Measurements from ENCODE around the gene EXO5. TPM values are rescaled to one million over a fixed set of nuclear protein-coding genes. Genes with fewer than 3 reads are reported as not detected.

The EXO5 gene
- polyA plus RNA-seq, 1 donor from 2014 or later = 14.1 TPM

- Histone ChIP-seq H3K27me3 (ENCODE audit: insufficient read depth, low read depth, low read length) (no peaks in the 10 kb centered on the region), H3F3A (ENCODE audit: insufficient read depth, low read length, poor library complexity, severe bottlenecking) (no peaks in the 10 kb centered on the region), H3K79me2 (replicated peaks; ENCODE audit: insufficient read depth, low read length) (no peaks in the 10 kb centered on the region), H3K9me3 (ENCODE audit: low read length) (peaks cover 11% of the 10 kb centered on the region), H3K9me2 (ENCODE audit: insufficient read depth, low read length) (no peaks in the 10 kb centered on the region), H3K4me2 (ENCODE audit: low read length) (no peak overlapping the region), H2AFZ (ENCODE audit: low read depth, low read length) (no peak overlapping the region), H4K20me1 (ENCODE audit: insufficient read depth) (no peaks in the 10 kb centered on the region), H3K27ac (ENCODE audit: low read length) (no peak overlapping the region), H3K36me3 (ENCODE audit: insufficient read depth, low read length) (no peaks in the 10 kb centered on the region), H3K9ac (ENCODE audit: low read length) (no peak overlapping the region), H3K4me3 (ENCODE audit: low read length) (no peak overlapping the region)
- TF ChIP-seq POLR2AphosphoS5 (IDR thresholded peaks at IDR 0.05) (no peak), SMC3 (conservative IDR thresholded peaks at IDR 0.05; ENCODE audit: poor library complexity) (no peak), EZH2 (IDR thresholded peaks at IDR 0.05; ENCODE audit: borderline replicate concordance, insufficient read depth, low read length, poor library complexity, severe bottlenecking) (no peak), REST (IDR thresholded peaks at IDR 0.05; ENCODE audit: borderline replicate concordance) (no peak), EP300 (conservative IDR thresholded peaks at IDR 0.05; ENCODE audit: poor library complexity, severe bottlenecking) (no peak), TAF1 (IDR thresholded peaks at IDR 0.05; ENCODE audit: low read depth) (no peak), RAD21 (conservative IDR thresholded peaks at IDR 0.05) (no peak), MXI1 (conservative IDR thresholded peaks at IDR 0.05; ENCODE audit: poor library complexity, severe bottlenecking) (no peak), CTCF (IDR thresholded peaks at IDR 0.05; ENCODE audit: poor library complexity, severe bottlenecking) (no peak)
These were observed 10.9 kb downstream of the EXO5 start for GRCh38 chr1:40519517-40519916.

- Histone ChIP-seq H3K9ac (ENCODE audit: low read length) (peak overlapping the region; percentile 75), H3K9me2 (ENCODE audit: insufficient read depth, low read length) (no peaks in the 10 kb centered on the region), H3K36me3 (ENCODE audit: insufficient read depth, low read length) (no peaks in the 10 kb centered on the region), H3F3A (ENCODE audit: insufficient read depth, low read length, poor library complexity, severe bottlenecking) (no peaks in the 10 kb centered on the region), H3K27ac (ENCODE audit: low read length) (peak overlapping the region; percentile 84), H3K4me3 (ENCODE audit: low read length) (peak overlapping the region; percentile 76), H3K4me2 (ENCODE audit: low read length) (peak overlapping the region; percentile 71), H3K27me3 (ENCODE audit: insufficient read depth, low read depth, low read length) (no peaks in the 10 kb centered on the region), H2AFZ (ENCODE audit: low read depth, low read length) (peak overlapping the region; percentile 100), H3K9me3 (ENCODE audit: low read length) (no peaks in the 10 kb centered on the region), H4K20me1 (ENCODE audit: insufficient read depth) (no peaks in the 10 kb centered on the region), H3K79me2 (replicated peaks; ENCODE audit: insufficient read depth, low read length) (no peaks in the 10 kb centered on the region)
- TF ChIP-seq TAF1 (IDR thresholded peaks at IDR 0.05; ENCODE audit: low read depth) (no peak), EP300 (conservative IDR thresholded peaks at IDR 0.05; ENCODE audit: poor library complexity, severe bottlenecking) (no peak), POLR2AphosphoS5 (IDR thresholded peaks at IDR 0.05) (no peak), EZH2 (IDR thresholded peaks at IDR 0.05; ENCODE audit: borderline replicate concordance, insufficient read depth, low read length, poor library complexity, severe bottlenecking) (no peak)
These were observed 22.3 kb downstream of the EXO5 start for GRCh38 chr1:40530735-40531380.

Data from neural cell (in vitro differentiated cells).